OCI-LY7 (cell line): ENCODE results near the gene HOOK2.

Experiments used
- CTCF ChIP-seq: fragments of 200-600 bp; sonication (generic); conservative IDR thresholded peaks from 2 replicates; pipeline ENCODE4 v1.5.1; 2014; ENCODE audit warnings: mild to moderate bottlenecking, antibody characterized with exemption, low read length, moderate library complexity, mixed read lengths
- EZH2phosphoT487 ChIP-seq: fragments of 200-600 bp; sonication (generic); IDR thresholded peaks from 2 replicates; pipeline ENCODE4 v1.6.1; 2018; ENCODE audit warnings: low read depth, borderline replicate concordance, mild to moderate bottlenecking, mixed run types, antibody characterized with exemption, low read length, moderate library complexity, mixed read lengths

DNA sequence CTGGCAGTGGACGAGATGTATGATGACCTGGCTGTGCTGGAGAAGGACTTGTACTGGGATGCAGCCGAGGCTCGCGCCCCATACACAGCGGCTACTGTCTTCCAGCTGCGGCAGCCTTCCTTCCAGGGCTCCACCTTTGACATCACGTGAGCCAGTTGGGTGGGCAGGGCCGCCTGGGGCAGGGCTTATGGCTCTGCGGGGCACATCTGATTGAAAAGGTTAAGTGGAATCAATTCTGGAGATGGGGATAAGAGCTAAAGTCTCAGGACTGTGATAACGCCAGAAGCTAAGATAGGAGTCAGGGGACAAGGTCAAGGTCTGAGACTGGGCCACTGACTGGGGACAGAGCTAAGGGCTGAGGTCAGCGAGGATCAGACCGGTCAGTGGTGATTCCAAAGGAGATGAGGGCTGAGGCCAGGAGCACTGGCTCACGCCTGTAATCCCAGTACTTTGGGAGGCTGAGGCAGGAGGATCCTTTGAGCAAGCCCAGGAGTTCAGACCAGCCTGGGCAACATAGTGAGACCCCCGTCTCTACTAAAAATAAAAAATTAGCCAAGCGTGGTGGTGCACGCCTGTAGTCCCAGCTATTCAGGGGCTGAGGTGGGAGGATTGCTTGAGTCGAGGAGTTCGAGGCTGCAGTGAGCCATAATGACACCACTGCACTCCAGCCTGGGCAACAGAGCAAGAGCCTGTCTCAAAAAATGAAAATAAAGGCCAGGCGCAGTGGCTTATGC, 19.0 kb downstream of the HOOK2 start:
- no peak for TF ChIP-seq CTCF
- no peak for TF ChIP-seq EZH2phosphoT487
